Esophagus (tissue), 2 donors: Measurements from ENCODE around the gene ADCY9. TPM values are rescaled to one million over a fixed set of nuclear protein-coding genes. Genes with fewer than 3 reads are reported as not detected.
"Not testable (repeated sequence)": the region's sequence is repeated elsewhere in the genome, so short reads cannot be mapped to it uniquely, and the experiment has no call there.

Source experiments
- H3K27ac ChIP-seq, 2 donors: one replicate each; pipeline ENCODE4 v1.5.1; 2013; ENCODE audit warnings: low read depth in 2 of 2, mild to moderate bottlenecking in 2 of 2, inconsistent platforms in 1 of 2, low read length in 1 of 2, moderate library complexity in 1 of 2
- H3K27me3 ChIP-seq, 2 donors: one replicate each; pipeline ENCODE4 v1.6.1; 2013; ENCODE audit warnings: low read length in 2 of 2, control low read depth in 1 of 2, mild to moderate bottlenecking in 1 of 2; ENCODE audit not compliant: insufficient read depth in 2 of 2, control insufficient read depth in 1 of 2
- H3K36me3 ChIP-seq, 2 donors: one replicate each; pipeline ENCODE4 v1.6.1; 2013; ENCODE audit warnings: low read length in 1 of 2; ENCODE audit not compliant: control insufficient read depth in 2 of 2, insufficient read depth in 2 of 2
- H3K4me1 ChIP-seq, 2 donors: one replicate each; pipeline ENCODE4 v1.6.1; 2013; ENCODE audit warnings: low read length in 1 of 2; ENCODE audit not compliant: control insufficient read depth in 2 of 2, insufficient read depth in 2 of 2
- H3K4me3 ChIP-seq, 2 donors: one replicate each; pipeline ENCODE4 v1.5.1; 2013; ENCODE audit warnings: low read length in 2 of 2, mild to moderate bottlenecking in 2 of 2, low read depth in 1 of 2, moderate library complexity in 1 of 2
- H3K9me3 ChIP-seq, 2 donors: one replicate each; pipeline ENCODE4 v1.6.1; 2013; ENCODE audit warnings: mild to moderate bottlenecking in 2 of 2, low read depth in 1 of 2, low read length in 1 of 2, moderate library complexity in 1 of 2; ENCODE audit not compliant: control insufficient read depth in 2 of 2, insufficient read depth in 1 of 2
- WGBS, 2 donors: extraction: QIAGEN DNeasy Blood & Tissue Kit; methylation state at CpG; one replicate each; pipeline ENCODE4 v1.1.7; 2013; 5-methylcytosine and 5-hydroxymethylcytosine counted together
- polyA plus RNA-seq, 2 donors: library from polyadenylated mRNA; stranded (reverse); fragments of 200-250 nt; gene quantifications; one replicate each; pipeline ENCODE4 v1.2.3, GENCODE V29; 2013
- donor health status: healthy with polysubstance abuse.
- donor health status: Bipolar disorder and iron deficiency.

The ADCY9 gene
- 1 to 10 TPM; 3.8 to 4.5 TPM for polyA plus RNA-seq

DNA sequence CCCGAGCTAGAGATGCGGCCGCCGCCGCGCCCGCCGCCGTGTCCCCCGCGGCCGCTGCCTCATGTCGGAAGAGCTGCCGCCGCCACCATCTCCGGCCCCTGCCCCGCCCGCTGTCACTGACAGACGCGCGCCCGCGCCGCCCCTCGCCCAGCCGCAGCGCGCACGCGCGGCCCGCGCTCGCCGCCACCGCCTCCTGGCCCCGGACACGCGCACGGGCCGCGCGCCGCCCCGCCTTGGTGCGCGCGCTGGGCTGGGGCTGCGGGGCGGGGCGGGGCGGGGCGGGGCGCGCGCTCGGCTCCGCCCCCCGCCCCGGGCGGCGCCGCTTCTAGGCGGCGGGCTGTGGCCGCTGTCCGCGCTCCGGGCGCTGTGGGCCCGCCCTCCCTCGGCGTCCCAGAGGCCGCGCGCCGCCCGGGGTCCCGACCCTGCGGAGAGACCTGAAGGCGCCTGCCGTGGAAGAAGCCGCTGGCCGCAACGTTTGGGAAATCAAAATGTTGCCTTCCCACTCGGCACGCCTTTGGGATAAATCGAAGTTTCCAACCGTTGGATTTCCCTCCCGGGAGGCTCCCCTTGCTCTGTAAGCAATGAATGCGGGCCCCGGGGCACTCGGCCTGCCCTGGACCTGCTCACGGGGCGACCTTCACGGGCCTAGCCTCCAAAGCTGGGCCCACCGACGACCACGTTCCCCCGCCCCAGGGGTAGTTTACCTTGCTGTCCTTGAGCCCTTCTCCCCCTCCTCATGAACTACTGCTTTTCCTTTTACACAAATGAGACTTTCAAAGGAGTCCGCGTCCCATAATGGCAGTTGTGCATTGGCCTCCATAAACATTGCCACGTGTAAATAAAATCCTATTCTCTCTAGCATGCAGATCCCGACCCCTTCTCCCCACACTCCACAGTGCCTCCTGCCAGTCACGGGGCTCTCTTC lies at the start of gene ADCY9:
ADCY9 (minus strand) TSS at position 118 of the 925 bp plus-strand sequence. CDS start 1,000 bp downstream, outside the sequence.
- Histone ChIP-seq H3K27me3 (no peaks in the 10 kb centered on the region), H3K4me1 (peaks cover 9 to 19% of the 10 kb centered on the region in 2 donors), H3K36me3 (peaks cover 0 to 2% of the 10 kb centered on the region in 2 donors), H3K9me3 (no peaks in the 10 kb centered on the region), H3K27ac (peak within 1 kb of the TSS; percentile 67 to 69), H3K4me3 (peak within 1 kb of the TSS; percentile 57 to 78)
- WGBS, 2 donors: 3% methylated on average over 49 to 105 of the region's 105 CpGs

DNA sequence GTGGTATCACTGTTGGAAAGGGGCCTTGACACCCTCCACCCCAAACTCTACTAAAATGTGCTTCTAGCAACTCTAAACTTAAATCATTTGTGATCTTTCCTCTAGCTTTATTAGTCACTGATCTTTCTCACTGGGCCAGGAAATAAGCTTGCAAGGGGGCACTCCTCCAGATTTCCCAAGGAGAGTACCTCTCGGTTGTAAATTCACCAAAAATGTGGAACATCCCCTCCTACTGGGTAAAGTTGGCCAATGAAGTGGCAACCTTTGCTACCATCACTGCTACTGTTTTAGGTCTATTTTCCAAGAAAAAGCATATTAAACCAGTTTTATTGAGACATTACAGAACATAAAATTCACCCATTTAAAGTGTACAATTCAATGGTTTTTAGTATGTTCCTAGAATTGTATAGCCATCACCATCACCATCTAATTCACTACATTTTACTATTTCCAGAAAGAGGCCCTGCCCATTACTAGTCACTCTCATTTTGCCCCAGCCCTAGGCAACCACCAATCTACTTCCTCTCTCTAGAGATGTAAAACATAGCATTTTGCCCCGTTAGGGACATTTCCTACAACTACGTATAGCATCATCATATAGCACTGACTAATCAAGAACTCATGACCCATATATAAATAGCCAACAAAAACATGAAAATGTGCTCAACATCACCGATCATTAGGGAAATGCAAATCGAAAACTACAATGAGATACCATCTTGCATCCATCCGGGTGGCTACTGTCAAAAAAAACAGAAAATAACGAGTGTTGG lies 44.6 kb upstream of the ADCY9 start:
- H3K9me3 ChIP-seq: no peaks in the 10 kb centered on the region
- 84 to 85% methylated on average over 7 of the region's 7 CpGs for WGBS, 2 donors
- H3K36me3 ChIP-seq: no peaks in the 10 kb centered on the region
- no peak overlapping the region for H3K4me3 ChIP-seq
- no peak overlapping the region for H3K27ac ChIP-seq
- H3K27me3 ChIP-seq: no peaks in the 10 kb centered on the region
- peaks cover 0 to 3% of the 10 kb centered on the region in 2 donors for H3K4me1 ChIP-seq

DNA sequence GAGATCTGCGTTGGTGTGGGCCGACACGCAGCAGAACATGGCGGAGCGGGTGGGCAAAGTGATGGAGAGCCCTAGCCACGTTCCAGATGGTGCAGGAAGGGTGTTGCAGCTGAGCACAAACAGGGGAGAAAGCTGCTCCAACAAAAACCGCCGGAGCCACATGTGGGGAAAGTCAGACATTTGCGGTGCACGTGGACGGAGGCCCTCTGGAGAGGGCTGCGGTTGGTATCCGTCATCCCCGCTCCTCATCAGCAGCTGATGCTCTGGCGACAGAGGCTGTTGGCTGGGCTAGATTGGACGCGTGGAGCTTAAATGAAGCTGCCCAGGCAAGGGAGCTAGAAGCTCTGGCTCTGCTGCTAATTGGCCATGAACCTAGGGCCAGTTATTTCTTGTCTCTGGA lies 43.5 kb upstream of the ADCY9 start:
- Histone ChIP-seq H3K27me3 (no peaks in the 10 kb centered on the region), H3K9me3 (no peaks in the 10 kb centered on the region), H3K4me1 (peaks cover 0 to 3% of the 10 kb centered on the region in 2 donors), H3K4me3 (no peak overlapping the region), H3K27ac (no peak overlapping the region), H3K36me3 (no peaks in the 10 kb centered on the region)
- 91 to 92% methylated on average over 17 of the region's 17 CpGs for WGBS, 2 donors

DNA sequence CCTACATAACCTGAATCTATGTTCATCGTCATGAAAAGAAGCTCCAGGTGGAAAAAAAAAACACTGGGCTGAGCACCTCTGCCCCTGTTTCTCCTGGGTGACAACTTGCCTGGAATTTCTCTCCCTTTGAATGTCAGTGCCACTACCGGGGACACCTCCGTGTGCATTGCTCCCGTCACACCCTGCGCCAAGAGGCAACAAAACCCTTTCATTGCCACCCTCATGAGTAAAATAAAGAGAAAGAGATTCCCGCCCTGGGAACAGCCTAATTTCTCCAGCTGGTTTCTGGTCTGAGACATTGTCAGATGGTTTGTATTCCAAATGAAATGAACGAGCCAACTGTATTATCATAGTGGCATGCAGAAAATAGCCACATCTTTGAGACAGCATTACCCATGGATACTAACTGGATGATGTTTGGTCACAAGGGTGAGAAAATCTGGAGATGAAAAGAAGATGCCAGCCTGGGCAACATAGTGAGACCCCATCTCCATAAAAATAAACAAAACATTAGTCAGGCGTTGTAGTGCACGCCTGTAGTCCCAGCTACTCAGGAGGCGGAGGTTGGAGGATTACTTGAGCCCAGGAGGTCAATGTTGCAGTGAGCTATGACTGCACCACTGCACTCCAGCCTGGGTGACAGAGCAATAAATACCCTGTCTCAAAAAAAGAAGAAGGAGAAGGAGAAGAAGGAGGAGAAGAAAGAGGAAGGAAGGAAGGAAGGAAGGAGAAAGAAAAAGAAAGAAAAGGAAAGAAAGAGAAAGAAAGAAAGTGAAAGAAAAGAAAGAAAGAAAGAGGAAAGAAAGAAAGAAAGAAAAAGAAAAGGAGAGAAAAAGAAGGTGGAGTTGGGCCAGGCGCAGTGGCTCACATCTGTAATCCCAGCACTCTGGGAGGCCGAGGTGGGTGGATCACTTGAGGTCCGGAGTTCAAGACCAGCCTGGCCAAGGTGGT lies 42.2 kb upstream of the ADCY9 start:
- Histone ChIP-seq H3K27me3 (no peaks in the 10 kb centered on the region), H3K4me1 (peaks cover 0 to 3% of the 10 kb centered on the region in 2 donors), H3K9me3 (no peaks in the 10 kb centered on the region), H3K4me3 (no peak overlapping the region), H3K27ac (no peak overlapping the region), H3K36me3 (no peaks in the 10 kb centered on the region)
- 80 to 81% methylated on average over 13 of the region's 13 CpGs for WGBS, 2 donors

DNA sequence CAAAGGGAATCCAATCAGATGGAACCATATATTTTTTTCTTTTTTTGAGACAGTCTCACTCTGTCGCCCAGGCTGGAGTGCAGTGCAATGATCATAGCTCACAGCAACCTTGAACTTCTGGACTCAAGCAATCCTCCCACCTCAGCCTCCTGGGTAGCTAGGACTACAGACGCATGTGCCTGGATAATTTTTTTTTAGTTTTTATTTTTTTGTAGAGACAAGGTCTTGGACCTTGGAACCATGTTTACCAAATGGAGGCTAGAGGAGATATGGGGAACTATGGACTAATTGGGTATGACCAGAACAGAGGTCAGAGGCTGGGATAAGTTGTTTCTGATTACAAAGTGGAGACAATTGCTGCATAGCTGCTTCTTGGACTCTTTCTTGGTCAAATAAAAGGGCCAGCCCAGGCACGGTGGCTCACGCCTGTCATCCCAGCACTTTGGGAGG lies 41.2 kb upstream of the ADCY9 start:
- 65 to 87% methylated on average over 4 of the region's 4 CpGs for WGBS, 2 donors
- Histone ChIP-seq H3K27me3 (no peaks in the 10 kb centered on the region), H3K9me3 (no peaks in the 10 kb centered on the region), H3K4me3 (no peak overlapping the region), H3K4me1 (peaks cover 0 to 3% of the 10 kb centered on the region in 2 donors), H3K27ac (no peak overlapping the region), H3K36me3 (no peaks in the 10 kb centered on the region)

DNA sequence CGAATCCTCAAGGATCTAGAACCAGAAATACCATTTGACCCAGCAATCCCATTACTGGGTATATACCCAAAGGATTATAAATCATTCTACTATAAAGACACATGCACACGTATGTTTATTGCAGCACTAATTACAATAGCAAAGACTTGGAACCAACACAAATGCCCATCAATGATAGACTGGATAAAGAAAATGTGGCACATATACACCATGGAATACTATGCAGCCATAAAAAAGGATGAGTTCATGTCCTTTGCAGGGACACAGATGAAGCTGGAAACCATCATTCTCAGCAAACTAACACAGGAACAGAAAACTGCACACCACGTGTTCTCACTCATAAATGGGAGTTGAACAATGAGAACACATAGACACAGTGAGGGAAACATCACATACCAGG lies 40.3 kb upstream of the ADCY9 start:
- H3K9me3 ChIP-seq, H3K4me3 ChIP-seq, H3K4me1 ChIP-seq, H3K36me3 ChIP-seq, H3K27me3 ChIP-seq, H3K27ac ChIP-seq: not testable (repeated sequence)
- 84 to 86% methylated on average over 3 of the region's 3 CpGs for WGBS, 2 donors

DNA sequence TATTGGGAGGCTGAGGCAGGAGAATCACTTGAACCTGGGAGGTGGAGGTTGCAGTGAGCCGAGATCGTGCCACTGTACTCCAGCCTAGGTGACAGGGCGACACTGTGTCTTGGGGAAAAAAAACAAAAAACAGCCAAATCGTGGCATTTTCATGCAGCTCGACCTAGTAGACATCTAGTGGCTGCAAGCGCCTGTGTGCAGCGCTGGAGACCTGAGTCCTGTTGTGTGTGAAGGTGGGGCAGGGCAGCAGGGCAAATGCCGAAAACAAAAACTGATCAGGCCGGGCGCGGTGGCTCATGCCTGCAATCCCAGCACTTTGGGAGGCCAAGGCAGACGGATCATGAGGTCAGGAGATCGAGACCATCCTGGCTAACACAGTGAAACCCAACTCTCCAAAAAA lies 37.1 kb upstream of the ADCY9 start:
- H3K4me3 ChIP-seq, H3K9me3 ChIP-seq, H3K36me3 ChIP-seq, H3K27me3 ChIP-seq, H3K4me1 ChIP-seq, H3K27ac ChIP-seq: not testable (repeated sequence)
- 86 to 88% methylated on average over 13 of the region's 13 CpGs for WGBS, 2 donors

DNA sequence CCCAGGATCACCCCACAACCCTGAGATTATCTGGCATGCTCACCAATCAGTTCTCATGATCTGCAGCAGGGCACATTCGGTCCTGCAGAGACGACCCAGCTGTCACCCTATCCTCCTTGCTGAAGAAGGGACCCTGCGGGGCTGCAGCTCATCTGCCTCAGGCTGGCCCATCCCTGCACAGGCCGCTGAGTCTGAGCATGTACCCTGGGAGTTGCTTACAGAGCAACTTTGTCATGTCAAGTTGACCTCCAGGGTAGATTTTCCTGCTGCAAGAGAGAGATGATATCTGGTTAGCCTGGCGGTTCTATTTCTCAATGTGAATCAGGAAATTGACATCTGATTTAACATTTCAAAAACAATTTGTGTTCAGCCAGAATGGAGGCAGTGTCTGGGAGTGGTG lies 36.0 kb upstream of the ADCY9 start:
- Histone ChIP-seq H3K4me3 (no peak overlapping the region), H3K36me3 (no peaks in the 10 kb centered on the region), H3K4me1 (no peaks in the 10 kb centered on the region), H3K27me3 (no peaks in the 10 kb centered on the region), H3K27ac (no peak overlapping the region), H3K9me3 (no peaks in the 10 kb centered on the region)
- WGBS, 2 donors: 57 to 61% methylated on average over 5 of the region's 5 CpGs

DNA sequence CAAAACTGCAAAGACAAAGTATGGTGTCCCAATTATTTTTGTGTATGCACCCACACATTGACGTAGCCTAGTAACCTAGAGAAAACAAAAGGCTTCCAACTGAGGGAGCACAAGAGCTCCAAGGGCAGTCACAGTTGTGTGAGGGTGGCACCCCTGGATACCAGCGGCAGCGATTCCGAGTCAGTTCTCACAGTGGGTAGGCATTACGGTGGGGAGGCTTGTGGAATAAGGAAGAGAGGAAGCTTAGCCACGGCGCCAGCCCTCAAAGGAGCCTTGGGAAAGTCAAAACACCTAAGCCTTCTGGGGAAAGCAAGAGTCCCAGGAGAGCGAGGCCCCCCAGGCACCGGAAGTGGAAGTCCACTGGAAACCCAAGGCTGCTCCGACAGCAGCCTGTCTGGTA lies 31.0 kb upstream of the ADCY9 start:
- Histone ChIP-seq H3K4me1 (no peaks in the 10 kb centered on the region), H3K27me3 (no peaks in the 10 kb centered on the region), H3K9me3 (no peaks in the 10 kb centered on the region), H3K36me3 (no peaks in the 10 kb centered on the region), H3K4me3 (no peak overlapping the region), H3K27ac (no peak overlapping the region)
- 91 to 96% methylated on average over 10 of the region's 10 CpGs for WGBS, 2 donors
